Endothelial cell of umbilical vein (primary cell): Measurements from ENCODE around the gene ALDOC. TPM values are rescaled to one million over a fixed set of nuclear protein-coding genes. Genes with fewer than 3 reads are reported as not detected.
A peak's percentile ranks its signal among the peaks of the same experiment; 100 is the strongest.
"Not testable (repeated sequence)": the region's sequence is repeated elsewhere in the genome, so short reads cannot be mapped to it uniquely, and the experiment has no call there.

ENCODE experiments used
- BruUV-seq: library from RNA; stranded (reverse); fragments of 400-500 nt; replicated peaks from 2 replicates; lab custom pipeline; 2021; lab: Mats Ljungman, UMichigan
- CTCF ChIA-PET: fragments of 300-600, 350-600 bp; sonication (Branson Sonifier 250); formaldehyde crosslinking; loops from one replicate; lab custom pipeline; 2021; ENCODE audit warnings: antibody characterized with exemption, inconsistent platforms; lab: Charles Lee
- POLR2A ChIA-PET: fragments of 300-600, 350-600 bp; sonication (Branson Sonifier 250); formaldehyde crosslinking; loops from one replicate; lab custom pipeline; 2021; ENCODE audit warnings: antibody characterized with exemption, inconsistent platforms; lab: Charles Lee
- DNase-seq: peaks from one replicate; pipeline ENCODE4 v3.0.0-alpha.2; 2011; ENCODE audit warnings: low read depth, low spot score
- FAIRE-seq: peaks from 2 replicates; lab custom pipeline; 2011; peaks lifted over from hg19 to GRCh38; lab: Jason Lieb, UNC
- H2AFZ ChIP-seq: 2 replicates; pipeline ENCODE4 v1.6.0; 2012; ENCODE audit warnings: low read depth, low read length, control low read depth, inconsistent platforms
- H3K27ac ChIP-seq: 2 replicates; pipeline ENCODE4 v1.5.1; 2011; ENCODE audit warnings: low read depth, mild to moderate bottlenecking, control low read depth, low read length, moderate library complexity; ENCODE audit not compliant: insufficient read depth
- H3K27me3 ChIP-seq, 2 experiments: 2 replicates each; pipeline versions ENCODE4 v1.6.0 to v1.6.1; 2011; ENCODE audit warnings: low read length in 2 of 2, mixed read lengths in 1 of 2; ENCODE audit not compliant: control insufficient read depth in 2 of 2, insufficient read depth in 2 of 2
- H3K36me3 ChIP-seq, 2 experiments: 2 replicates in 1 of 2; 3 replicates in 1 of 2; pipeline ENCODE4 v1.5.1; 2011; ENCODE audit warnings: low read length in 2 of 2, mild to moderate bottlenecking in 1 of 2, moderate library complexity in 1 of 2; ENCODE audit not compliant: control insufficient read depth in 2 of 2, insufficient read depth in 2 of 2; ENCODE audit errors: extremely low read depth in 1 of 2
- H3K4me1 ChIP-seq: 3 replicates; pipeline ENCODE4 v1.5.1; 2011; ENCODE audit warnings: mild to moderate bottlenecking, low read length; ENCODE audit not compliant: control insufficient read depth, insufficient read depth; ENCODE audit errors: extremely low read depth
- H3K4me2 ChIP-seq: 2 replicates; pipeline ENCODE4 v1.6.1; 2011; ENCODE audit warnings: low read length, control low read depth, mixed read lengths; ENCODE audit not compliant: insufficient read depth
- H3K4me3 ChIP-seq, 3 experiments: fragments of 200-600 bp in 1 of 3; sonication (generic), shearing (Covaris generic) in 1 of 3; replicated peaks in 1 of 3; 2 replicates each; pipeline ENCODE4 v1.5.1; 2011 to 2016; ENCODE audit warnings: control low read depth in 3 of 3, low read length in 3 of 3, mild to moderate bottlenecking in 2 of 3, inconsistent platforms in 1 of 3, low read depth in 1 of 3, moderate library complexity in 1 of 3; ENCODE audit not compliant: insufficient read depth in 1 of 3
- H3K79me2 ChIP-seq: 2 replicates; pipeline ENCODE4 v1.6.0; 2012; ENCODE audit warnings: low read length, inconsistent platforms; ENCODE audit not compliant: control insufficient read depth, insufficient read depth
- H3K9ac ChIP-seq: replicated peaks from 2 replicates; pipeline ENCODE3; 2011; ENCODE audit warnings: low read length, control low read depth; ENCODE audit not compliant: insufficient read depth; ENCODE audit errors: extremely low read depth
- H3K9me1 ChIP-seq: replicated peaks from 3 replicates; pipeline ENCODE4 v1.6.0; 2011; ENCODE audit warnings: mild to moderate bottlenecking, low read length; ENCODE audit not compliant: control insufficient read depth, insufficient read depth; ENCODE audit errors: extremely low read depth
- H3K9me3 ChIP-seq: replicated peaks from 2 replicates; pipeline ENCODE4 v1.5.1; 2012; ENCODE audit warnings: low read length, inconsistent platforms; ENCODE audit not compliant: control insufficient read depth, insufficient read depth
- H4K20me1 ChIP-seq: replicated peaks from 2 replicates; pipeline ENCODE3; 2011; ENCODE audit warnings: mild to moderate bottlenecking, low read length; ENCODE audit not compliant: control insufficient read depth, insufficient read depth; ENCODE audit errors: extremely low read depth
- EZH2 ChIP-seq: IDR thresholded peaks from 2 replicates; pipeline ENCODE4 v1.6.1; 2012; ENCODE audit warnings: borderline replicate concordance, low read depth, mild to moderate bottlenecking, moderate library complexity, low read length, inconsistent platforms; ENCODE audit not compliant: severe bottlenecking
- GATA2 ChIP-seq: IDR thresholded peaks from 2 replicates; pipeline ENCODE4 v1.7.0; 2011; ENCODE audit warnings: low read depth, mild to moderate bottlenecking, moderate library complexity, mixed read lengths, low read length; ENCODE audit not compliant: insufficient read length, insufficient read depth
- dilution Hi-C: fragments of 300-500 bp; cut with MboI; formaldehyde crosslinking; loops from one replicate; pipeline ENCODE4 v1.15.0; 2019; ENCODE audit warnings: low sequenced_read_pairs; ENCODE audit not compliant: extremely low pct_ligation_motif_present
- intact Hi-C: fragments of 100-400 bp; cut with micrococcal nuclease; formaldehyde crosslinking; loops from one replicate; pipeline ENCODE4 v1.10.0; 2022
- polyA plus RNA-seq, 4 experiments: library from polyadenylated mRNA; depleted of rRNA in 3 of 4; stranded (reverse) in 3 of 4; unstranded in 1 of 4; fragments of >200 nt; gene quantifications; 2 replicates each; pipeline versions ENCODE4 v1.2.1 to v1.2.3, GENCODE V29; 2011 to 2012; ENCODE audit warnings: missing spikeins in 1 of 4
- total RNA-seq: library from RNA; stranded (reverse); gene quantifications from 2 replicates; pipeline ENCODE4 v1.2.3, GENCODE V29; 2021

The ALDOC gene
- total and polyA plus RNA-seq, 2 donors (not counting 3 experiments of a cell fraction or from before 2014, with no cell fraction given) = 7.2 to 18.9 TPM

DNA sequence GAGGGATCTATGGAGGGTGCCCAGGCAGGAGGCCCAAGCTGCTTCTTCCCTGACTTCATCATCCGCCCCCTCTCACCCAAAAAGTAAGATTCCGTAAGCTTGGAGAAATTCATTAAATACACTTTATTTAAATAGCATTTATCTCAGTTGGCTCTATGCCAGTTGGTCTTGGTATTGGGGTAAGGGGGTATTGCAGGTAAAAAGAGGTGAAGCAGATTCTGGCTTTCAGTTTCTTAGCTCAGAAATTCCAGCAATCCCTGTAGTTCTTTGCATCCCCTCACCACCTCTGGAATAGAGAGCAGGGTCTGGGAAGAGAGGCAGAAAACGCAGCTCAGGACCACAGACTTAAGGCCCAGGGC, 750 bp upstream of the ALDOC start:
- Histone ChIP-seq H3K27me3 (no peaks in the 10 kb centered on the region), H3K9me1 (no peaks in the 10 kb centered on the region), H4K20me1 (no peaks in the 10 kb centered on the region), H3K27ac (no peak overlapping the region), H3K4me3 (no peak overlapping the region), H3K9ac (no peak overlapping the region), H3K9me3 (no peaks in the 10 kb centered on the region), H3K4me2 (no peak overlapping the region), H3K79me2 (no peaks in the 10 kb centered on the region), H3K4me1 (peaks cover 2% of the 10 kb centered on the region), H3K36me3 (peaks cover 5 to 9% of the 10 kb centered on the region in 2 experiments), H2AFZ (no peak overlapping the region)
- no peak for FAIRE-seq
- ChIA-PET CTCF (no interaction called here), POLR2A (no interaction called here)
- dilution Hi-C loops (no loop called here), intact Hi-C loops (loop anchor here (2.0 kb wide), 1 partner anchor 21 kb away; the partner anchor contains the start of gene SPAG5)
- no TSS peak for BruUV-seq
- TF ChIP-seq GATA2 (no peak), EZH2 (no peak)
- DNase-seq = no peak

DNA sequence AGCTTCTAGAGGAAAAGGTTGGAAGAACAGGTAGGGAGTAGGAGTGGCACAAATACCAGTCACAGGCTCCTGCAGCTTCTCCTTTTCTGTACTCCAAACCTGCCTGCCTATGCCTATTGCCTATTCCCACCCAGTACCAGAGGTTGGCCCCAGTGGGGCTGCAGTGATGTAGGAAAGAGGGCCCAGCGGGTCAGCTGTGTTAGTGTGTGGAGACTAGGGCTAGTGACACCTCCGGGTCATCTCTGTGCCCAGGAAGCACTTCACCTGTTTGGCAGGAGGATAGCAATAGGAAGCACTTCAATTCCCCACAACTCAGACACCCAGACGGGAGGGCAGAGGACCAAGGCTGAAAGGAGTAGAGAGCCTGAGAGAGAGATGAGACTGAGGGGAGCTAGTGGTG, 679 bp downstream of the ALDOC start:
- CTCF ChIA-PET, POLR2A ChIA-PET, H3K9me3 ChIP-seq, H3K36me3 ChIP-seq, H3K4me1 ChIP-seq, H2AFZ ChIP-seq, H3K9ac ChIP-seq, BruUV-seq, H3K4me2 ChIP-seq, H3K9me1 ChIP-seq, DNase-seq, H3K27me3 ChIP-seq, H3K79me2 ChIP-seq, H4K20me1 ChIP-seq, H3K4me3 ChIP-seq, dilution Hi-C loops, H3K27ac ChIP-seq: not testable (repeated sequence)
- intact Hi-C loops = loop anchor here (2.0 kb wide), 1 partner anchor 23 kb away; the partner anchor contains the start of gene SPAG5
- FAIRE-seq = peak; percentile 77
